ENCODE data around the gene WDFY3.

DNA sequence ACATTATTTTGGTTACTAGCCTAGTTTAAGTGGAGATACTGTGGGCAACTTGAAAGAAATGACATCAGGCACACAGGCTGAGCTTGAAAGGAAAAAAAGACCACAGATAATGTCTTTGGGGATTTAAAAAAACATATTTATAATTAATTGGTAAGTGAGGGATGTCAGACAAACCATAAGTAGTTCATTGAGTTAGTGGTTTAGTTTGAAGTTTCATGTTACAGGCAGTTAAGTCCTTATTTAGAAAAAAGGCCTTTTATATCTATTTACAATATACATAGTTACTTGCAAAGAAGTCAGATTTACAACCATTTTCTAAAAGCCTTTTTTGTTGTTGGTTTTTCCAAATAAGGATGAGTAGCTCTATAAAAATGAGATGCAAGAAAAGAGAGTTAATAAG is 294.3 kb downstream of the WDFY3 start:
- TF ChIP-seq, protein P1, sequence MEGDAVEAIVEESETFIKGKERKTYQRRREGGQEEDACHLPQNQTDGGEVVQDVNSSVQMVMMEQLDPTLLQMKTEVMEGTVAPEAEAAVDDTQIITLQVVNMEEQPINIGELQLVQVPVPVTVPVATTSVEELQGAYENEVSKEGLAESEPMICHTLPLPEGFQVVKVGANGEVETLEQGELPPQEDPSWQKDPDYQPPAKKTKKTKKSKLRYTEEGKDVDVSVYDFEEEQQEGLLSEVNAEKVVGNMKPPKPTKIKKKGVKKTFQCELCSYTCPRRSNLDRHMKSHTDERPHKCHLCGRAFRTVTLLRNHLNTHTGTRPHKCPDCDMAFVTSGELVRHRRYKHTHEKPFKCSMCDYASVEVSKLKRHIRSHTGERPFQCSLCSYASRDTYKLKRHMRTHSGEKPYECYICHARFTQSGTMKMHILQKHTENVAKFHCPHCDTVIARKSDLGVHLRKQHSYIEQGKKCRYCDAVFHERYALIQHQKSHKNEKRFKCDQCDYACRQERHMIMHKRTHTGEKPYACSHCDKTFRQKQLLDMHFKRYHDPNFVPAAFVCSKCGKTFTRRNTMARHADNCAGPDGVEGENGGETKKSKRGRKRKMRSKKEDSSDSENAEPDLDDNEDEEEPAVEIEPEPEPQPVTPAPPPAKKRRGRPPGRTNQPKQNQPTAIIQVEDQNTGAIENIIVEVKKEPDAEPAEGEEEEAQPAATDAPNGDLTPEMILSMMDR (IDR thresholded peaks at IDR 0.05), result no peak
- TF ChIP-seq POLR2A (IDR thresholded peaks at IDR 0.05), result no peak
